HAP-1 (cell line): ENCODE measurements around the gene EDARADD.
"Not testable (repeated sequence)": the region's sequence is repeated elsewhere in the genome, so short reads cannot be mapped to it uniquely, and the experiment has no call there.

Experiments
- DNase-seq, 2 experiments: peaks; one replicate each; pipeline ENCODE4 v3.0.0-alpha.2; 2016 to 2020; ENCODE audit warnings: low spot score in 2 of 2
- H3K27me3 ChIP-seq: fragments of 250-450 bp; sonication (Bioruptor Pico); 2 replicates; pipeline ENCODE4 v1.5.1; 2020; ENCODE audit warnings: low read depth, mild to moderate bottlenecking, moderate library complexity
- H3K36me3 ChIP-seq: fragments of 250-450 bp; sonication (Bioruptor Pico); replicated peaks from 2 replicates; pipeline ENCODE4 v1.5.1; 2020; ENCODE audit warnings: mild to moderate bottlenecking
- H3K4me1 ChIP-seq: fragments of 250-450 bp; sonication (Bioruptor Pico); 2 replicates; pipeline ENCODE4 v1.5.1; 2020; ENCODE audit warnings: mild to moderate bottlenecking
- H3K4me3 ChIP-seq: fragments of 250-450 bp; sonication (Bioruptor Pico); 2 replicates; pipeline ENCODE4 v1.5.1; 2020; ENCODE audit warnings: mild to moderate bottlenecking, moderate library complexity
- H3K9me3 ChIP-seq: fragments of 250-450 bp; sonication (Bioruptor Pico); 2 replicates; pipeline ENCODE4 v1.5.1; 2020; ENCODE audit warnings: mild to moderate bottlenecking, moderate library complexity
- in situ Hi-C: fragments of 300-500 bp; cut with MboI; formaldehyde crosslinking; loops from 3 replicates; pipeline ENCODE4 v1.14.3; 2020; ENCODE audit warnings: low sequenced_read_pairs, inconsistent platforms, mixed read lengths

The EDARADD gene

DNA sequence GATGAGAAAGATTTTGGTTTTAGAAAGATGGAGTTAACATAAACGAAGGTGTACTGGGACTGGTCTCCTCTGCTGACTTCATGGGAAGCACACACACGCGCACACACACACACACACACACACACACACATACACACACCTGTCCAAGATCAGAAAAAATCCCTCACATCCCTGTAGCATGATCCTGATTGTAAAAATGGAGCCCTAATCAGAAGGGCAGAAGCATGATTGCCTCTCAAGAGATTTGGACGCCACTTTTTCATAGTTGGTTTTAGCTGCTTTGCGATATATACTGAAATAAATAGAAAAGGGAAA, 73.2 kb downstream of the EDARADD start:
- no peak for DNase-seq
- Histone ChIP-seq H3K27me3 (no peaks in the 10 kb centered on the region), H3K9me3 (no peaks in the 10 kb centered on the region), H3K4me3 (no peak overlapping the region), H3K4me1 (peaks cover 8% of the 10 kb centered on the region), H3K36me3 (no peaks in the 10 kb centered on the region)
- in situ Hi-C loops: no loop called here

DNA sequence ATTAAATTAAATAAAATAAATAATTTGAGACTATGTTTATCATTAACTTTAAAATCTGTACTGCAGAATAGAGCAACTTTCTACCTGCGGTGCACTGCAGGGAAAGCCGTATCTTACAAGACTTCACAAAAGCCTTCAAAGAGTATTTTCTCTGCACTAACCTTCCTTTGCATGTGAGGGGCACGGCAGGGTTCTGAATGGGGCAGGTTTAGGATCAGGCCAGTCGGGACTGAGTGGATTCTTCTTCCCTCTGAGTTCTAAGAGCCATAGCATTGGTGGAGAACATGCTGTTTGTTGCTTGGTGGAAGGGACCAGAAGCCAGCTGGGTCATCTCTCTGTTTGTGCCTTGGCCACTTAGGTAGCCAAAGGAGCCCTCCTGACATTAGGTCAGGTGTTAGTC, 74.5 kb downstream of the EDARADD start:
- Histone ChIP-seq H3K27me3 (no peaks in the 10 kb centered on the region), H3K9me3 (no peaks in the 10 kb centered on the region), H3K36me3 (no peaks in the 10 kb centered on the region), H3K4me3 (no peak overlapping the region), H3K4me1 (peaks cover 14% of the 10 kb centered on the region)
- DNase-seq: no peak
- in situ Hi-C loops: no loop called here

DNA sequence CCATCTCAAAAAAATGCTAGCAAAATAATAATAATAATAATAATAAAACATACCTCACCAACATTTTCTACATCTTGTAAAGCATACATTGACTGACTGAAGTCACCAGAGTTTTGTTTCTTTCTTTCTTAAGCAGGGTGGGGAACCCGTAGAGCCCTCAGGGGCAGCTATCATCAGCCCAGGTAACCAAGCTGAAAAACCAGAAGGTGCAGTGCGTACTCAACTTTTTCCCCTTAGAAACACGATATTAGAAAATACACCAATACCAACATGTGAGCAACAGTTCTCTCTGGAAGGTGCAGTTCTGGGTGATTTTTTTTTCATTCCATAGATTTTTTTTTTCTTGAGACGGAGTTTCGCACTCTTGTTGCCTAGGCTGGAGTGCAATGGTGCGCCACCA, 75.4 kb downstream of the EDARADD start:
- no peak for DNase-seq
- H3K27me3 ChIP-seq: no peaks in the 10 kb centered on the region
- H3K36me3 ChIP-seq: no peaks in the 10 kb centered on the region
- no peaks in the 10 kb centered on the region for H3K9me3 ChIP-seq
- H3K4me1 ChIP-seq: peaks cover 14% of the 10 kb centered on the region
- in situ Hi-C loops: no loop called here
- no peak overlapping the region for H3K4me3 ChIP-seq

DNA sequence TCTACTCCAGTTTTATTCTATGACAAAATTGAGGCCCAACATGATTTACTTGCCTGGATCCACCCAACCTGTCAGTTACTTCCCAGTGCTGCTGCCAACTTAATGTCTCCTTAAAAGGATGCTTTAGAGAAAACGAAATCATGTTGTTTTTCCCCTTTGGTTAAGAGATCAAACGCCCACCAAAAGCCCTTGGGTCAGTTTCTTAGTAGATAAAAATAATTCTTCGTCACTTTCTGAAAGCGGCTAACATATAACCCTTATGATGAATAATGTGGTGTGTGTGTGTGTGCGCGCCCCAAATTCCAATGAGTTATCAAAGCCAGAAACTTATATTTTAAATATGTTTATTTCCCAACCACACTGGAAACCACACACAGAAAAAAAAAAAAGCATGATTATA, 77.0 kb downstream of the EDARADD start:
- Histone ChIP-seq H3K36me3 (no peaks in the 10 kb centered on the region), H3K9me3 (no peaks in the 10 kb centered on the region), H3K27me3 (no peaks in the 10 kb centered on the region), H3K4me3 (no peak overlapping the region), H3K4me1 (peaks cover 14% of the 10 kb centered on the region)
- in situ Hi-C loops: no loop called here
- DNase-seq: no peak

DNA sequence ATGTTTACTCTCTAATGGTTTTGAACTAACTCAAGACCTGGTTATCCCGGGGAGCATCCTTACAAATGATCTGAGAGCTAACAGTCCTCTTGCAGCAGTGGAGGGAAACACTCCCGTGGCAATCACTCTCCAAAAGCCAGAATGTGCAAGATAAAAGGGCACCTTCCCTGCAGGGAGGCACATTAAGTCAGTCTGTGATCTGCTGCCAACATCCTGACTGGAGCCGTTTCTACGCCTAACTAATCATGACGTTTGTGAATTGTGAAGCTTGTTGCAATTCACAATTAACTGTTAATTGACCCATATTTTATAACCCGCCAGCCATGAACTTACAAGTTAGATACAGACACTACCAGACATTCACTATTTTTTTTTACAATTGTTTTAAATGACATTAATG, 77.6 kb downstream of the EDARADD start:
- no peak for DNase-seq
- in situ Hi-C loops: no loop called here

DNA sequence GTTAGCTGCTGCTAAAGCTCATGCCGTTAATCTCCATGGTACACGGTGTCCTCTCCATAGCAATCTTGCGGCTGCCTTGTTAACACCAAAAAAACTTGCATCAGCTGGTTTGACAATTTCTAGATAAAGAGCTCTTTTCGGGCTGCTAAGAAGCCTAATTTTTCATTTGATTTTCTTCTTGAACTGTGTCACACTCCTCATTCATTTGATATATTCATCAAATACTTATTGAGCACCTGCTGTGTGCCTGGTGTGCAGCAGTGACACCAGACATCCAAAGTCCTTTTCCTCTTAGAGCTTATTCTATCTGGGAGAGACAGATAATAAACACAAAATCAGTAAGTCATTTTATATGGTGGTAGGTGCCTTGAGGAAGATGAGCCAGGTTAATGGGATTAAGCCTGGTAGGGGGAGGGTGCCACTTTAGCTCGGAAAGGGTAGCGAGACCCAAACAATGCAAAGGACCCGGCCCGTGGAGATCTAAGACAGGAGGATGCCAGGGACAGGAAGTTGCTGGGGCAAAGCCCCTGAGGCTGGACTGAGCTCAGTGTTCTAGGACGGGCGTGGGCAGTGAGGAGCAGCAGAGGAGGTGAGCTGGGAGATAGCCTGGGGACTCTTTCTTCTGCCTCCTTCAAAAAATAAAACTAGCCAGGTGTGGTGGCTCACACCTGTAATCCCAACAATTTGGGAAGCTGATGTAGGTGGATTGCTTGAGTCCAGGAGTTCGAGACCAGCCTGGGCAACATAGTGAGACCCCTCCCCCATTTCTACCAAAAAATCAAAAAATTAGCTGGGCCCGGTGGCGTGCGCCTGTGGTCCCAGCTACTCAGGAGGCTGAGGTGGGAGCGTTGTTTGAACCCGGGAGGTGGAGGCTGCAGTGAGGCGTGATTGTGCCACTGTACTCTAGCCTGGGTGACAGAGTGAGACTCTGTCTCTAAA, 79.0 kb downstream of the EDARADD start:
- Histone ChIP-seq H3K4me1 (peaks cover 14% of the 10 kb centered on the region), H3K36me3 (no peaks in the 10 kb centered on the region), H3K9me3 (no peaks in the 10 kb centered on the region), H3K4me3 (no peak overlapping the region), H3K27me3 (no peaks in the 10 kb centered on the region)
- no peak for DNase-seq
- in situ Hi-C loops: no loop called here

More for the DNA sequence above, 77.6 kb downstream of the EDARADD start:
- no peaks in the 10 kb centered on the region for H3K27me3 ChIP-seq
- H3K36me3 ChIP-seq: no peaks in the 10 kb centered on the region
- H3K4me1 ChIP-seq: peaks cover 14% of the 10 kb centered on the region
- H3K4me3 ChIP-seq: no peak overlapping the region
- H3K9me3 ChIP-seq: no peaks in the 10 kb centered on the region

DNA sequence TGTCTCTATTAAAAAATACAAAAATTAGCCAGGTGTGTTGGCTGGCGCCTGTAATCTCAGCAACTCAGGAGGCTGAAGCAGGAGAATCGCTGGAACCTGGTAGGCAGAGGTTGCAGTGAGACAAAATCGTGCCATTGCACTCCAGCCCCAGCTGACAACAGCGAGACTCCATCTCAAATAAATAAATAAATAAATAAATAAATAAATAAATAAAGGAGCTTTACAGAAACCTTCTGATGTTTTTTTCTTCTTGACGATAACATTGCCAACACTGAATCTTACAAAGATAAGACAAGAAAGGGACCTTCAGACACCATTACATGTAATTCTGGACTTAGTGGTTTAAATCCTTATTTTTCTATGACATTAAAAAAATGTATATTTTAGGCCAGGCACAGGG, 81.9 kb downstream of the EDARADD start:
- H3K9me3 ChIP-seq: no peaks in the 10 kb centered on the region
- peaks cover 14% of the 10 kb centered on the region for H3K4me1 ChIP-seq
- H3K4me3 ChIP-seq: no peak overlapping the region
- in situ Hi-C loops: no loop called here
- H3K36me3 ChIP-seq: no peaks in the 10 kb centered on the region
- no peak for DNase-seq
- no peaks in the 10 kb centered on the region for H3K27me3 ChIP-seq

DNA sequence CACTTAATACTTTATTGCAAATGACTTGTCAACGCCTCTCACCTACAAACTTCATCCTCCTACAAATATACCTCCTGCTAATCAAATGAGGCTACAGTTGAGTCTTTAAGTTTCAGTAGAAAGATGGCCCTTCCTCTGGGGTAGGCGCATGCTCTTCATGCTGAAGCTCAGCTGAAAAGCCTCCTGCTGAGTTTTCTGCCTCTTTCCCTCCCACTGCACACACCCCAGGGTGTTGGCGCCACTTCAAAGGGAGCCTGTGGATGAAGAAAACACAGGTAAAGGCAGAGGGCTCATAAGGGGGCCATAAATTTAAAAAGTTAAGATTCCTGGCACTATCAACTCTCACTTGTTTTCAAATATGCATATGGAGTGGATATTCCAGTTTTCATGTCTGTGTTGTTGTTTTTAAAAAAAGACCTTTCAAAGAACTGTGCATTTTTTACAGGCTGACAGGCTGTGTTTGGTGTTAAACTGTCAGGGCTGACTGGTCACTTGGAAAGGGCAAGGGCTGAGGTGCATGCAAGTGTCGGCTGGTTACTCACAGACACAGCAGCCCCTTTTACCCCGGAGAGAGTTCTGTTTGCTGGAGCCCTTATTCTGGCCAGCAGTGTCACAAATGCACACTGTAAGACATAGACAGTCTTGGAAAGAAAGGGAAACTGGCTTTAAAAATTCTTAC, 86.8 kb downstream of the EDARADD start:
- in situ Hi-C loops: no loop called here
- Histone ChIP-seq H3K36me3 (no peaks in the 10 kb centered on the region), H3K27me3 (no peaks in the 10 kb centered on the region), H3K4me3 (no peak overlapping the region), H3K4me1 (no peaks in the 10 kb centered on the region), H3K9me3 (no peaks in the 10 kb centered on the region)
- no peak for DNase-seq

DNA sequence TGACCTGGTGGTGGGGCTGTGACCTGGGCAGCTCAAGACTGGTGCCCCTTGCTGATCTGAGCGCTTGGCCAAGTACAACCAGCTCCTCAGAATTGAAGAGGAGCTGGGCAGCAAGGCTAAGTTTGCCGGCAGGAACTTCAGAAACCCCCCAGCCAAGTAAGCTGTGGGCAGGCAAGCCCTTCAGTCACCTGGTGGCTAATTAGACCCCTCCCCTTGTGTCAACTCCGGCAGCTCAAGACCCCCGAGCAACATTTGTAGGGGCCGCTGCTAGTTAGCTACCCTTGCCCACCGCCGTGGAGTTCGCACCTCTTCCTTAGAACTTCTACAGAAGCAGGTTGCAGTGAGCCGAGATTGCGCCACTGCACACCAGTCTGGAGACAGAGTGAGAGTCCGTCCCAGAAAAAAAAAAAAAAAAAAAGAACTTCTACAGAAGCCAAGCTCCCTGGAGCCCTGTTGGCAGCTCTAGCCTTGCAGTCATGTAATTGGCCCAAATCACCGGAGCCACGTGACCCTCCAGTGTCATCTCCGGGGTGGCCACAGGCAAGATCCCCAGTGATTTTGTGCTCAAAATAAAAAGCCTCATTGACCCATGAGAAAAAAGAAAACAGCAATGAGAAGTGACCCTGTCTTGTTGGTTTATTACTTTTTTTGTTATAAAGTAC, 90.4 kb downstream of the EDARADD start:
- DNase-seq: no peak
- in situ Hi-C loops: no loop called here

DNA sequence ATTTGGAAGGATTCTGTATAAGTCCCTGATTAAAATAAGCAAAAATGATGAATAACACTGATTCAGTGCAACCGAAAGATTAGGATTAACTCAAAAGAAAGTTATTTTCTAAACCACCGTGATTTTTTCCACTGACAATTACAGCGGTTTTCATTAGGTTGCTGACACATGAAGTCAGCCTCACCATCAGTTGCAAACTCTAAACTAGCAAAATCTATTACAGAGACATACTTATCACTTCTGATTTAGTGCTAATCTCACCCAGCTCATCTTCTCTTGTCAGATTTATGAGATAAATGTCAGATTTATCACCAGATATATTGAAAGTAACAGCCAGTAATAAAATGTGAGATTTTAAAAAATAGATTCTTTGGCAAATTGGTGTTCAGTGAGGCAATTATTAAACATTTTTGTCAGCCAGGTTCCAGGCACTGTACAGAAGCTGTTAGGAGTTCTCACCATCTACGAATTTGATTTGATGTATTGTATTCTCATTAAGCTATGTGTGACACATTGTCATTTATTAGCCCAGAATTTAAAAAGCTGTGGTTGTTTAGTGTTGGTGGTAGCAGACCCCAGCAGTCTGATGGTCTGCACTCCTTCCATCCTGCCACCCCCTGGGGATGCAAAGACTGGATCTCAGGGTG, 92.4 kb downstream of the EDARADD start:
- H3K36me3 ChIP-seq: no peaks in the 10 kb centered on the region
- no peaks in the 10 kb centered on the region for H3K27me3 ChIP-seq
- in situ Hi-C loops: no loop called here
- no peak overlapping the region for H3K4me3 ChIP-seq
- no peaks in the 10 kb centered on the region for H3K4me1 ChIP-seq
- no peaks in the 10 kb centered on the region for H3K9me3 ChIP-seq
- no peak for DNase-seq

More for the DNA sequence above, 90.4 kb downstream of the EDARADD start:
- Histone ChIP-seq H3K27me3 (no peaks in the 10 kb centered on the region), H3K4me1 (no peaks in the 10 kb centered on the region), H3K4me3 (no peak overlapping the region), H3K36me3 (no peaks in the 10 kb centered on the region), H3K9me3 (no peaks in the 10 kb centered on the region)

DNA sequence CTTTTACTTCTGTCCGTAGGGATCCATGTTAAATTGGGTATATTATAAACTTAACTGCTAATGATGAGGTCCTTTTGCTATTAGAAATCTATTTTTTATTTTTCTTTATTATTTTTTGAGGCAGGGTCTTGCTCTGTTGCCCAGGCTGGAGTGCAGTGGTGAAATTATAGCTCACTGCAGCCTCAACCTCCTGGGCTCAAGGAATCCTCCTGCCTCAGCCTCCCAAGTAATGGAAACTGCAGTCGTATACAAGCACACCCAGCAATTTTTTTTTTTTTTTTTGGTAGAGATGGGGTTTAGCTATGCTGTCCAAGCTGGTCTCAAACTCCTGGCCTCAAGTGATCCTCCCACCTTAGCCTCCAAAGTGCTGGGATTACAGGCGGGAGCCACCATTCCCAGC, 95.1 kb downstream of the EDARADD start:
- DNase-seq, in situ Hi-C loops, H3K36me3 ChIP-seq, H3K4me3 ChIP-seq, H3K9me3 ChIP-seq, H3K27me3 ChIP-seq, H3K4me1 ChIP-seq: not testable (repeated sequence)

DNA sequence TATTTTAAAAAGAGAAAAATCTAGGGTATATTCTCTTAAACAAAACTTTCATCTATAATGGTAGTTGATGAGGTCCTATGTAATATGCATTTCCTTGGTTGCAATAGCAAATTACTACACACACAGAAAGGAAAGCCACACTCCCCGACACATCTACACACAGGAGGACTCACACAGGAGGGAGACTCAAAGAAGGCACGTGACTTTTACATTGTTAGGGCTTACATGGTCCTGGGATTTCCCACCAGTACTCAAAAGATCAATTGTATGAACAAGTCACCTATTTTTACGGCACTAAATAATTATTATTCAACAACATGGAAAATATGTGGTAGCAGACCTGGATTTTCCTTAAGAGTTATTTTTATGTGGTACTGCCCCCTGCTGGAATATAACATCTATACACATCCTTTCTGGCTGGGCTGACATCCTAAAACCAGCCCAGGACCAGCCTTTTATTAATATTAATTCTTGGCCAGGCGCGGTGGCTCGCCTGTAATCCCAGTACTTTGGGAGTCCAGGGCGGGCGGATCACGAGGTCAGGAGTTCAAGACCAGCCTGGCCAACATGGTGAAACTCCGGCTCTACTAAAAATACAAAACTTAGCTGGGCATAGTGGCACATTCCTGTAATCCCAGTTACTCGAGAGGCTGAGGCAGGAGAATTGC, 95.8 kb downstream of the EDARADD start:
- peak; percentile 44 to 61 for DNase-seq
- no peaks in the 10 kb centered on the region for H3K27me3 ChIP-seq
- no peaks in the 10 kb centered on the region; the same call in 1 of the 2 replicates for H3K4me1 ChIP-seq
- H3K4me3 ChIP-seq: no peak overlapping the region
- in situ Hi-C loops: loop anchor here (5.0 kb wide), 1 partner anchor 378 kb away; no protein-coding TSS in a partner anchor
- no peaks in the 10 kb centered on the region for H3K36me3 ChIP-seq
- no peaks in the 10 kb centered on the region for H3K9me3 ChIP-seq

DNA sequence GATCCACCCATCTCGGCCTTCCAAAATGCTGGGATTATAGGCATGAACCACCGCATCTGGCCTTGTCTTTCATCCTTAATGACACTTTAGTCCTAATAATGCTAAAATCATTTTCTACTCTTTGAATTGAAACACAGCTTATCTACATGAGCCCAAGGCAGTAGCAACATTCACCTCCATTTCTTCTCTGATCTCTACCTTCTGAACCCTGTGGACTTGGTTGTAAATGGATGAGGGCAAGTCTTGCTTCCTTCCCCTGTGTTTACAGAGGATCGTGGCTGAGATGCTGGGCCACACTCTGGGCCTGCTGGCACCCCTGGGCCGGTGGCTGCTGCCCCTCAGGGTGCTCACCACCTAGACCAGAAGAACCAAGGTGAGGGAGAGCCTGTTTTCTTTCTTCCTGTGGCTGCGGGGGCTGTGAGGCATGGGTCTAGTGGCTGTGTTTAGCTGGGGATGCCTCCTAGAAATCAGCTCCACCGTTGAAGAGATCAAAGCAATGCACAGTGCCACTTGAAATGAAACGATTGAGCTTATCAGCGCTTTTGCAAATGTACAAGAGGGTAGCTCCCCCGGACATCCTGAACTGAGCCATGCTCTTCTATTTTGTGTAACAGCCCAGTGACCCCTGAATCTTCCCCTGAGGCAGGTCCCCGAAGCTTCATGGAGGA, 97.5 kb downstream of the EDARADD start:
- in situ Hi-C loops: loop anchor here (5.0 kb wide), 1 partner anchor 379 kb away; no protein-coding TSS in a partner anchor
- no peaks in the 10 kb centered on the region for H3K27me3 ChIP-seq
- H3K36me3 ChIP-seq: no peaks in the 10 kb centered on the region
- no peaks in the 10 kb centered on the region; the same call in 1 of the 2 replicates for H3K4me1 ChIP-seq
- no peak overlapping the region for H3K4me3 ChIP-seq
- no peak for DNase-seq
- H3K9me3 ChIP-seq: no peaks in the 10 kb centered on the region
